Right lobe of liver (tissue), 4 donors: ENCODE measurements around the gene CSN3.

ENCODE experiments used
- CTCF ChIP-seq, 4 donors: fragments of 200-600 bp in 3 of 4; fragments of 450-650 bp in 1 of 4; IDR thresholded peaks; one replicate each; pipeline versions ENCODE4 v1.5.1 to v1.8.0; 2016 to 2022; ENCODE audit warnings: antibody characterized with exemption in 4 of 4, mild to moderate bottlenecking in 2 of 4
- POLR2A ChIP-seq: fragments of 450-650 bp; IDR thresholded peaks from one replicate; pipeline ENCODE4 v1.6.1; 2017; ENCODE audit warnings: antibody characterized with exemption, mild to moderate bottlenecking
- donor health status: DM: no; HTN: no; CAD: no.
- donor health status: DM: no; HTN: no; CAD: no.
- donor health status: DM: no; HTN: yes; CAD: no.

DNA sequence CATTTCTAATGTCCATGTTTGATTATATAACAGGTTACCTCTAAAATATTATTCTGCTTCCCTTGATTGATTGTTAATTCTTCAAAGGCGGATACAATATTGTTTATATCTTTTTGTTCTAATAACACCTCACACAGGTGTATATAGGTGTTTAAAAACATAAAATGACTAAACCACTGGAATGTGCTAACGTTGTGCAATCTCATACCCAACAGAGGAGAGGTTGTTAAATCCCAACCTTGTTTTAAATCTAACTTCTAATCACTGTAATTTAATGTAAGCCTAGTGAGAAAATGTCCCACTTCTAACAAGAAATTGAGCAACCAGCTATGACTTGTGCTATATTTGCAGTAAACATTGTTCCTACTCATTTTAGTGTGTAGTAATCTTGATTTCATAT lies 45.5 kb upstream of the CSN3 start:
- no peak for TF ChIP-seq POLR2A
- no peak for TF ChIP-seq CTCF (IDR thresholded peaks at IDR 0.05)
